HepG2 (cell line): ENCODE results near the gene THUMPD1.

Experiments
- CTCF ChIP-seq: sonication (generic); formaldehyde crosslinking; IDR thresholded peaks from 2 replicates; pipeline ENCODE4 v1.5.0; 2020; ENCODE audit warnings: mild to moderate bottlenecking, missing genetic modification reagents, moderate library complexity
- NFIC ChIP-seq: IDR thresholded peaks from 2 replicates; pipeline ENCODE4 v1.6.1; 2012; ENCODE audit warnings: mild to moderate bottlenecking, low read length, inconsistent platforms
- POLR2A ChIP-seq, 2 experiments: IDR thresholded peaks; 2 replicates each; pipeline ENCODE4 v1.6.1; 2011; ENCODE audit warnings: low read depth in 2 of 2, low read length in 2 of 2, mild to moderate bottlenecking in 1 of 2, moderate library complexity in 1 of 2; ENCODE audit not compliant: insufficient read depth in 1 of 2
- TCF7 ChIP-seq: sonication (generic); IDR thresholded peaks from 2 replicates; pipeline ENCODE4 v1.6.1; 2016; ENCODE audit warnings: antibody characterized with exemption, low read depth

- TF ChIP-seq CTCF (CRISPR knock-in tag) (no peak), NFIC (no peak), TCF7 (no peak), POLR2A (IDR thresholded peaks at IDR 0.05; ENCODE audit: insufficient read depth in 1 of 2, low read depth in 2 of 2, low read length in 2 of 2) (no peak)
Measured at GRCh38 chr16:20784204-20784603, 42.6 kb upstream of the THUMPD1 start.
